CD14-positive monocyte (primary cell): Measurements from ENCODE around the gene CEBPB. TPM values are rescaled to one million over a fixed set of nuclear protein-coding genes. Genes with fewer than 3 reads are reported as not detected.

Source experiments
- DNase-seq, 3 donors: peaks; one replicate each; pipeline ENCODE4 v3.0.0-alpha.2; 2011 to 2022
- H2AFZ ChIP-seq: 2 replicates; pipeline ENCODE4 v1.6.0; 2012; ENCODE audit warnings: mild to moderate bottlenecking, low read depth, low read length, inconsistent platforms; ENCODE audit not compliant: insufficient read depth, poor library complexity, severe bottlenecking
- H3K27ac ChIP-seq, 2 donors: 1 replicate in 1 of 2; 2 replicates in 1 of 2; pipeline ENCODE4 v1.5.1; 2012 to 2013; ENCODE audit warnings: low read length in 2 of 2, control low read depth in 1 of 2, inconsistent platforms in 1 of 2, low read depth in 1 of 2, mild to moderate bottlenecking in 1 of 2
- H3K27me3 ChIP-seq, 2 donors: one replicate each; pipeline versions ENCODE4 v1.6.0 to v1.6.1; 2011 to 2013; ENCODE audit warnings: low read length in 2 of 2; ENCODE audit not compliant: control insufficient read depth in 2 of 2, insufficient read depth in 2 of 2
- H3K36me3 ChIP-seq, 2 donors: replicated peaks in 1 of 2; 1 replicate in 1 of 2; 2 replicates in 1 of 2; pipeline versions ENCODE4 v1.5.1 to v1.6.1; 2012 to 2013; ENCODE audit warnings: low read length in 2 of 2, control low read depth in 1 of 2, inconsistent platforms in 1 of 2, mild to moderate bottlenecking in 1 of 2; ENCODE audit not compliant: insufficient read depth in 2 of 2, control insufficient read depth in 1 of 2
- H3K4me1 ChIP-seq, 2 donors: 1 replicate in 1 of 2; 2 replicates in 1 of 2; pipeline versions ENCODE4 v1.5.1 to v1.6.1; 2012 to 2013; ENCODE audit warnings: low read length in 2 of 2, control low read depth in 1 of 2, inconsistent platforms in 1 of 2, mild to moderate bottlenecking in 1 of 2, moderate library complexity in 1 of 2; ENCODE audit not compliant: insufficient read depth in 2 of 2, control insufficient read depth in 1 of 2
- H3K4me2 ChIP-seq: replicated peaks from 2 replicates; pipeline ENCODE3; 2012; ENCODE audit warnings: low read length, moderate library complexity, mild to moderate bottlenecking; ENCODE audit not compliant: poor library complexity, severe bottlenecking; ENCODE audit errors: extremely low read depth
- H3K4me3 ChIP-seq, 3 experiments: fragments of 200-600 bp in 1 of 3; sonication (generic) in 1 of 3; replicated peaks in 1 of 3; 1 replicate in 2 of 3; 2 replicates in 1 of 3; pipeline ENCODE4 v1.5.1; 2011 to 2013; ENCODE audit warnings: low read length in 3 of 3, mild to moderate bottlenecking in 3 of 3, control low read depth in 2 of 3, low read depth in 2 of 3, inconsistent platforms in 1 of 3, moderate library complexity in 1 of 3
- H3K79me2 ChIP-seq: 2 replicates; pipeline ENCODE4 v1.6.0; 2012; ENCODE audit warnings: mild to moderate bottlenecking, control low read depth, inconsistent platforms, low read length, moderate library complexity; ENCODE audit not compliant: insufficient read depth
- H3K9ac ChIP-seq: 2 replicates; pipeline ENCODE4 v1.6.0; 2017; ENCODE audit warnings: low read length, mild to moderate bottlenecking; ENCODE audit not compliant: insufficient read depth, poor library complexity, severe bottlenecking
- H3K9me3 ChIP-seq, 2 donors: replicated peaks in 1 of 2; 1 replicate in 1 of 2; 2 replicates in 1 of 2; pipeline versions ENCODE4 v1.5.1 to v1.6.1; 2012 to 2013; ENCODE audit warnings: low read length in 2 of 2, control low read depth in 1 of 2; ENCODE audit not compliant: control insufficient read depth in 1 of 2, insufficient read depth in 1 of 2
- H4K20me1 ChIP-seq: 2 replicates; pipeline ENCODE4 v1.6.0; 2012; ENCODE audit warnings: mild to moderate bottlenecking, low read length, control low read depth, moderate library complexity; ENCODE audit not compliant: insufficient read depth
- H3K27ac Mint-ChIP-seq, 7 donors: one replicate each; pipeline ENCODE4 v1.8.0; 2020; ENCODE audit warnings: mild to moderate bottlenecking in 7 of 7, mixed read lengths in 7 of 7, moderate library complexity in 6 of 7, inconsistent platforms in 2 of 7
- H3K27me3 Mint-ChIP-seq, 3 donors: one replicate each; pipeline ENCODE4 v1.8.0; 2021 to 2022; ENCODE audit warnings: low read depth in 3 of 3, mild to moderate bottlenecking in 3 of 3, mixed read lengths in 3 of 3, moderate library complexity in 3 of 3, inconsistent platforms in 1 of 3
- H3K36me3 Mint-ChIP-seq, 2 donors: one replicate each; pipeline ENCODE4 v1.8.0; 2020; ENCODE audit warnings: mixed read lengths in 2 of 2, inconsistent platforms in 1 of 2, mild to moderate bottlenecking in 1 of 2
- H3K4me1 Mint-ChIP-seq: one replicate; pipeline ENCODE4 v1.8.0; 2020; ENCODE audit warnings: mild to moderate bottlenecking, mixed read lengths
- H3K4me3 Mint-ChIP-seq, 2 donors: one replicate each; pipeline ENCODE4 v1.8.0; 2020; ENCODE audit warnings: mild to moderate bottlenecking in 2 of 2, mixed read lengths in 2 of 2, moderate library complexity in 1 of 2
- H3K9me3 Mint-ChIP-seq, 7 donors: one replicate each; pipeline ENCODE4 v1.8.0; 2020 to 2022; ENCODE audit warnings: mixed read lengths in 7 of 7, mild to moderate bottlenecking in 6 of 7, moderate library complexity in 6 of 7, inconsistent platforms in 2 of 7
- WGBS: methylation state at CpG from one replicate; pipeline ENCODE4 v1.1.5; 2013; ENCODE audit warnings: missing lambda C conversion rate; ENCODE audit not compliant: insufficient coverage; 5-methylcytosine and 5-hydroxymethylcytosine counted together
- intact Hi-C, 2 donors: fragments of 100-400 bp; cut with micrococcal nuclease; formaldehyde crosslinking; loops; one replicate each; pipeline versions ENCODE4 v1.15.0 to v1.15.1; 2023
- polyA plus RNA-seq, 3 donors: library from polyadenylated mRNA; depleted of rRNA in 1 of 3; unstranded in 2 of 3; stranded (reverse) in 1 of 3; fragments of 300-500 nt in 2 of 3; fragments of >200 nt in 1 of 3; fragmentation: Illumina TruSeq in 2 of 3; gene quantifications; 1 replicate in 2 of 3; 2 replicates in 1 of 3; pipeline ENCODE4 v1.2.3, GENCODE V29; 2012 to 2021
- TF ChIP-seq, protein P1 (sequence below): fragments of 200-600 bp; IDR thresholded peaks from one replicate; pipeline ENCODE4 v1.8.0; 2022; ENCODE audit warnings: antibody characterized with exemption, mild to moderate bottlenecking

The CEBPB gene
- polyA plus RNA-seq, 3 donors, result 52.4 to 445 (median 80.8) TPM

DNA sequence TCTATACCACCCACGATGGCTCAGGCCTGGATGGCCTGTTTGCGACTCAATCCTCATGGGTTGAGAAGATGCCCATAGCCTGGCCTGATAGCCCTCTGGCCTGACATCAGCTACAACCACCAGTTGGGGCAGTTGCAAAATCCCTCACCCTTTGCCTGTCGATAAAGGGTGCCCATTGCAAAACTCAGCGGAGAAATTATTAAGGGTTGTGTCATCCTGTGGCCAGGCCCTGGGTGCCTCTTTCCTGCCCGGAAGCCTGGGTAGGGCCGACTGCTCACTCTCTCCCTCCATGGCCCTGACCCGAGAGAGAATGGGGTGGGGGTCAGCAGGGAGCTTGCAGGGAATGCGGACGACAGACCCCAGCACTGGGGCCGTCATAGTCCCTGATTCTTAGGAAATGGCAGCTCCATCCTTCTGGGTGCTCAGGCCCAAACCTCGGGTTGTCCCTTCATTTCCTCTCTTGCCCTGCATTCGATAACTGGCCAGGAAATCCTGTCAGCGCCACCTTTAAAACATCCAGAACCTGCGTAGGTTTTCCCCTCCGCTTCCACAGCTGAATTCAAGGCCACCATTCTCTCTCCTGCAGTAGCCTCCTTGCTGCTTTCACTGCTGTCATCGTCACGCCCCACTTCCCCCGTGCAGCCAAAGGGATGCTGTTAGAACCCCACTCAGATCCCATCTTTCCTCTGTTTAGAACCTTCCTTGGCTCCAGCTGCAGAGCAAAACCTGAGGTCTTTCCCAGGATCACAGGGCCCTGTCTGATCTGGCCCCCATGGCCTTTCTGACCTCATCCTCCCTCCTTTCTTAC is 31.1 kb downstream of the CEBPB start:
- Mint-ChIP-seq H3K36me3 (peaks cover 6 to 8% of the 10 kb centered on the region in 2 donors), H3K4me1 (peaks cover 87% of the 10 kb centered on the region), H3K9me3 (peaks cover 4 to 14% (median 11%) of the 10 kb centered on the region in 7 donors), H3K4me3 (peak overlapping the region; percentile 57 to 82), H3K27ac (peak overlapping the region; percentile 97 to 99 (median 99)), H3K27me3 (peaks cover 0 to 7% (median 0%) of the 10 kb centered on the region in 3 donors)
- H3K27ac ChIP-seq, result peak overlapping the region; percentile 88 to 97
- H3K27me3 ChIP-seq, result no peaks in the 10 kb centered on the region
- intact Hi-C loops, result loop anchor here in 1 of 2 donors (2.0 kb wide), 2 partner anchors 27 to 49 kb away; no protein-coding TSS in a partner anchor
- peaks cover 86 to 87% of the 10 kb centered on the region in 2 donors for H3K4me1 ChIP-seq
- WGBS, result 6% methylated on average over 13 of the region's 18 CpGs
- H3K4me3 ChIP-seq, result peak overlapping the region in 1 of 3 experiments; percentile 46
- DNase-seq, result peak; percentile 93 to 98 (median 95)
- H3K79me2 ChIP-seq, result peaks cover 7% of the 10 kb centered on the region
- H3K4me2 ChIP-seq, result peak overlapping the region; percentile 61
- peak overlapping the region; percentile 72 for H3K9ac ChIP-seq
- peaks cover 0 to 12% of the 10 kb centered on the region in 2 donors for H3K9me3 ChIP-seq
- H4K20me1 ChIP-seq, result no peaks in the 10 kb centered on the region
- peak overlapping the region; percentile 49 for H2AFZ ChIP-seq
- H3K36me3 ChIP-seq, result no peaks in the 10 kb centered on the region
- TF ChIP-seq, protein P1, sequence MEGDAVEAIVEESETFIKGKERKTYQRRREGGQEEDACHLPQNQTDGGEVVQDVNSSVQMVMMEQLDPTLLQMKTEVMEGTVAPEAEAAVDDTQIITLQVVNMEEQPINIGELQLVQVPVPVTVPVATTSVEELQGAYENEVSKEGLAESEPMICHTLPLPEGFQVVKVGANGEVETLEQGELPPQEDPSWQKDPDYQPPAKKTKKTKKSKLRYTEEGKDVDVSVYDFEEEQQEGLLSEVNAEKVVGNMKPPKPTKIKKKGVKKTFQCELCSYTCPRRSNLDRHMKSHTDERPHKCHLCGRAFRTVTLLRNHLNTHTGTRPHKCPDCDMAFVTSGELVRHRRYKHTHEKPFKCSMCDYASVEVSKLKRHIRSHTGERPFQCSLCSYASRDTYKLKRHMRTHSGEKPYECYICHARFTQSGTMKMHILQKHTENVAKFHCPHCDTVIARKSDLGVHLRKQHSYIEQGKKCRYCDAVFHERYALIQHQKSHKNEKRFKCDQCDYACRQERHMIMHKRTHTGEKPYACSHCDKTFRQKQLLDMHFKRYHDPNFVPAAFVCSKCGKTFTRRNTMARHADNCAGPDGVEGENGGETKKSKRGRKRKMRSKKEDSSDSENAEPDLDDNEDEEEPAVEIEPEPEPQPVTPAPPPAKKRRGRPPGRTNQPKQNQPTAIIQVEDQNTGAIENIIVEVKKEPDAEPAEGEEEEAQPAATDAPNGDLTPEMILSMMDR, result no peak

DNA sequence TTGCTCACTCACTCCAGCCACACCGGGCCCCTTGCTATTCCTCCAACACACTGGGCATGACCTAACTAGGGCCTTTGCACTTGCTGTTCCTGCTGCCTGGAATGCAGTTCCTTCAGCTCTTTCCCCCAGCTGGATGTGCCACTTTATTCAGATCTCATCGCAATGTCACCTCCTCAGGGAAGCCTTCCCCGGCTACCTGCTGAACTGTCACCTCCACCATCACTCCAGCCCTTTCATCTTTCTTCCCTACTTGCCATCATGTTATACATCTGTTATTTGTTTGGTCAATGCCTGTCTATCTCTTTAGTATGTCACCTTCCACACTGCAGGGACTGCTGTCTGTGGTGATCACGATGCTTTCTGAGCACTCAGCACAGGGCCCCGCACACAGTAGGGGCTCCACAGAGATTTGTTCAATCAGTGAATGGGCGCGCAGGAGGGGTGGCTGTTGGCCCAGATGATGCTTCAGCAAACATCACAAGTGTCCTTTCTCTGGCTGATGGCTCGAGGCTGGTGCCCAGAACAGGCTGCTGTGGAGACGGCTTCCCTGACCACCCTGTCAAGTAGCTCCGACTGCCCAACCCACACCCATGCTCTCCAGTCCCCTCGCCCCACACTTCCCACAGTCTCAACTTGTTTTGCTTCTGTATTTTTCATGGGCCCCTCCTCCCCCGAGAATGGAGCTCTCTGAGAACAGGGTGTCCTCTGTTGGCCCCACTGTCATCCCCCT is 31.8 kb downstream of the CEBPB start:
- peaks cover 7% of the 10 kb centered on the region for H3K79me2 ChIP-seq
- peaks cover 93 to 94% of the 10 kb centered on the region in 2 donors for H3K4me1 ChIP-seq
- Mint-ChIP-seq H3K9me3 (peaks cover 4 to 14% (median 11%) of the 10 kb centered on the region in 7 donors), H3K4me3 (peak overlapping the region; percentile 57 to 82), H3K4me1 (peaks cover 90% of the 10 kb centered on the region), H3K27me3 (peaks cover 0 to 7% (median 0%) of the 10 kb centered on the region in 3 donors), H3K36me3 (peaks cover 6 to 8% of the 10 kb centered on the region in 2 donors), H3K27ac (peak overlapping the region; percentile 97 to 99 (median 99))
- WGBS, result 54% methylated on average over 11 of the region's 12 CpGs
- no peaks in the 10 kb centered on the region for H3K36me3 ChIP-seq
- DNase-seq, result no peak
- H3K9me3 ChIP-seq, result peaks cover 0 to 12% of the 10 kb centered on the region in 2 donors
- peak overlapping the region; percentile 72 for H3K9ac ChIP-seq
- H3K27me3 ChIP-seq, result no peaks in the 10 kb centered on the region
- intact Hi-C loops, result no loop called here
- peak overlapping the region; percentile 61 for H3K4me2 ChIP-seq
- H3K27ac ChIP-seq, result peak overlapping the region; percentile 88 to 97
- peak overlapping the region; percentile 49 for H2AFZ ChIP-seq
- TF ChIP-seq, protein P1, result no peak
- H3K4me3 ChIP-seq, result peak overlapping the region in 1 of 3 experiments; percentile 46
- no peaks in the 10 kb centered on the region for H4K20me1 ChIP-seq
